ENCODE results near the gene EP300.

EP300 gene

GRCh38 chr22:41222846-41223507, 130.6 kb downstream of the EP300 start:
- Histone ChIP-seq H3K27me3 (ENCODE audit: control insufficient read depth, insufficient read depth, low read length) (no peaks in the 10 kb centered on the region), H3K9me3 (ENCODE audit: control insufficient read depth, insufficient read depth, low read length) (no peaks in the 10 kb centered on the region), H3K4me3 (ENCODE audit: low read depth, low read length) (no peak overlapping the region), H3K4me1 (ENCODE audit: control insufficient read depth, insufficient read depth, low read length) (no peaks in the 10 kb centered on the region), H3K36me3 (ENCODE audit: control insufficient read depth, insufficient read depth, low read length) (peaks cover 65% of the 10 kb centered on the region), H3K9ac (ENCODE audit: low read depth, low read length) (no peak overlapping the region)

- Histone ChIP-seq H3K9me3 (ENCODE audit: control insufficient read depth, insufficient read depth, low read length) (no peaks in the 10 kb centered on the region), H3K9ac (ENCODE audit: low read depth, low read length) (no peak overlapping the region), H3K4me1 (ENCODE audit: control insufficient read depth, insufficient read depth, low read length) (no peaks in the 10 kb centered on the region), H3K36me3 (ENCODE audit: control insufficient read depth, insufficient read depth, low read length) (peaks cover 66% of the 10 kb centered on the region), H3K4me3 (ENCODE audit: low read depth, low read length) (no peak overlapping the region), H3K27me3 (ENCODE audit: control insufficient read depth, insufficient read depth, low read length) (no peaks in the 10 kb centered on the region)
Observed at GRCh38 chr22:41223535-41223934, 131.1 kb downstream of the EP300 start.

- Histone ChIP-seq H3K4me3 (ENCODE audit: low read depth, low read length) (no peak overlapping the region), H3K4me1 (ENCODE audit: control insufficient read depth, insufficient read depth, low read length) (no peaks in the 10 kb centered on the region), H3K9me3 (ENCODE audit: control insufficient read depth, insufficient read depth, low read length) (no peaks in the 10 kb centered on the region), H3K9ac (ENCODE audit: low read depth, low read length) (no peak overlapping the region), H3K27me3 (ENCODE audit: control insufficient read depth, insufficient read depth, low read length) (no peaks in the 10 kb centered on the region), H3K36me3 (ENCODE audit: control insufficient read depth, insufficient read depth, low read length) (peaks cover 64% of the 10 kb centered on the region)
Observed at GRCh38 chr22:41226723-41227655, 134.6 kb downstream of the EP300 start.

- Histone ChIP-seq H3K4me3 (ENCODE audit: low read depth, low read length) (no peak overlapping the region), H3K9ac (ENCODE audit: low read depth, low read length) (no peak overlapping the region), H3K27me3 (ENCODE audit: control insufficient read depth, insufficient read depth, low read length) (no peaks in the 10 kb centered on the region), H3K4me1 (ENCODE audit: control insufficient read depth, insufficient read depth, low read length) (no peaks in the 10 kb centered on the region), H3K36me3 (ENCODE audit: control insufficient read depth, insufficient read depth, low read length) (peaks cover 44% of the 10 kb centered on the region), H3K9me3 (ENCODE audit: control insufficient read depth, insufficient read depth, low read length) (no peaks in the 10 kb centered on the region)
Observed at GRCh38 chr22:41229215-41229614, 136.8 kb downstream of the EP300 start.
